Endothelial cell of umbilical vein (primary cell): Measurements from ENCODE around the gene GULP1. TPM values are rescaled to one million over a fixed set of nuclear protein-coding genes. Genes with fewer than 3 reads are reported as not detected.

Source experiments
- BruUV-seq: library from RNA; stranded (reverse); fragments of 400-500 nt; replicated peaks from 2 replicates; lab custom pipeline; 2021; lab: Mats Ljungman, UMichigan
- CTCF ChIA-PET: fragments of 300-600, 350-600 bp; sonication (Branson Sonifier 250); formaldehyde crosslinking; loops from one replicate; lab custom pipeline; 2021; ENCODE audit warnings: antibody characterized with exemption, inconsistent platforms; lab: Charles Lee
- POLR2A ChIA-PET: fragments of 300-600, 350-600 bp; sonication (Branson Sonifier 250); formaldehyde crosslinking; loops from one replicate; lab custom pipeline; 2021; ENCODE audit warnings: antibody characterized with exemption, inconsistent platforms; lab: Charles Lee
- DNase-seq: peaks from one replicate; pipeline ENCODE4 v3.0.0-alpha.2; 2011; ENCODE audit warnings: low read depth, low spot score
- FAIRE-seq: peaks from 2 replicates; lab custom pipeline; 2011; peaks lifted over from hg19 to GRCh38; lab: Jason Lieb, UNC
- H2AFZ ChIP-seq: 2 replicates; pipeline ENCODE4 v1.6.0; 2012; ENCODE audit warnings: low read depth, low read length, control low read depth, inconsistent platforms
- H3K27ac ChIP-seq: 2 replicates; pipeline ENCODE4 v1.5.1; 2011; ENCODE audit warnings: low read depth, mild to moderate bottlenecking, control low read depth, low read length, moderate library complexity; ENCODE audit not compliant: insufficient read depth
- H3K27me3 ChIP-seq, 2 experiments: 2 replicates each; pipeline versions ENCODE4 v1.6.0 to v1.6.1; 2011; ENCODE audit warnings: low read length in 2 of 2, mixed read lengths in 1 of 2; ENCODE audit not compliant: control insufficient read depth in 2 of 2, insufficient read depth in 2 of 2
- H3K36me3 ChIP-seq, 2 experiments: 2 replicates in 1 of 2; 3 replicates in 1 of 2; pipeline ENCODE4 v1.5.1; 2011; ENCODE audit warnings: low read length in 2 of 2, mild to moderate bottlenecking in 1 of 2, moderate library complexity in 1 of 2; ENCODE audit not compliant: control insufficient read depth in 2 of 2, insufficient read depth in 2 of 2; ENCODE audit errors: extremely low read depth in 1 of 2
- H3K4me1 ChIP-seq: 3 replicates; pipeline ENCODE4 v1.5.1; 2011; ENCODE audit warnings: mild to moderate bottlenecking, low read length; ENCODE audit not compliant: control insufficient read depth, insufficient read depth; ENCODE audit errors: extremely low read depth
- H3K4me2 ChIP-seq: 2 replicates; pipeline ENCODE4 v1.6.1; 2011; ENCODE audit warnings: low read length, control low read depth, mixed read lengths; ENCODE audit not compliant: insufficient read depth
- H3K4me3 ChIP-seq, 3 experiments: fragments of 200-600 bp in 1 of 3; sonication (generic), shearing (Covaris generic) in 1 of 3; replicated peaks in 1 of 3; 2 replicates each; pipeline ENCODE4 v1.5.1; 2011 to 2016; ENCODE audit warnings: control low read depth in 3 of 3, low read length in 3 of 3, mild to moderate bottlenecking in 2 of 3, inconsistent platforms in 1 of 3, low read depth in 1 of 3, moderate library complexity in 1 of 3; ENCODE audit not compliant: insufficient read depth in 1 of 3
- H3K79me2 ChIP-seq: 2 replicates; pipeline ENCODE4 v1.6.0; 2012; ENCODE audit warnings: low read length, inconsistent platforms; ENCODE audit not compliant: control insufficient read depth, insufficient read depth
- H3K9ac ChIP-seq: replicated peaks from 2 replicates; pipeline ENCODE3; 2011; ENCODE audit warnings: low read length, control low read depth; ENCODE audit not compliant: insufficient read depth; ENCODE audit errors: extremely low read depth
- H3K9me1 ChIP-seq: replicated peaks from 3 replicates; pipeline ENCODE4 v1.6.0; 2011; ENCODE audit warnings: mild to moderate bottlenecking, low read length; ENCODE audit not compliant: control insufficient read depth, insufficient read depth; ENCODE audit errors: extremely low read depth
- H3K9me3 ChIP-seq: replicated peaks from 2 replicates; pipeline ENCODE4 v1.5.1; 2012; ENCODE audit warnings: low read length, inconsistent platforms; ENCODE audit not compliant: control insufficient read depth, insufficient read depth
- H4K20me1 ChIP-seq: replicated peaks from 2 replicates; pipeline ENCODE3; 2011; ENCODE audit warnings: mild to moderate bottlenecking, low read length; ENCODE audit not compliant: control insufficient read depth, insufficient read depth; ENCODE audit errors: extremely low read depth
- CTCF ChIP-seq, 2 donors: IDR thresholded peaks; 1 replicate in 1 of 2; 2 replicates in 1 of 2; pipeline ENCODE4 v1.5.1; 2011; ENCODE audit warnings: low read length in 2 of 2, mild to moderate bottlenecking in 2 of 2, moderate library complexity in 2 of 2, control low read depth in 1 of 2, inconsistent platforms in 1 of 2, low read depth in 1 of 2; ENCODE audit not compliant: insufficient read depth in 1 of 2; ENCODE audit errors: extremely low read depth in 1 of 2
- EZH2 ChIP-seq: IDR thresholded peaks from 2 replicates; pipeline ENCODE4 v1.6.1; 2012; ENCODE audit warnings: borderline replicate concordance, low read depth, mild to moderate bottlenecking, moderate library complexity, low read length, inconsistent platforms; ENCODE audit not compliant: severe bottlenecking
- FOS ChIP-seq: IDR thresholded peaks from 2 replicates; pipeline ENCODE4 v1.6.1; 2011; ENCODE audit warnings: mild to moderate bottlenecking, low read length, moderate library complexity, borderline replicate concordance; ENCODE audit not compliant: insufficient read depth
- GATA2 ChIP-seq: IDR thresholded peaks from 2 replicates; pipeline ENCODE4 v1.7.0; 2011; ENCODE audit warnings: low read depth, mild to moderate bottlenecking, moderate library complexity, mixed read lengths, low read length; ENCODE audit not compliant: insufficient read length, insufficient read depth
- JUN ChIP-seq: IDR thresholded peaks from 2 replicates; pipeline ENCODE4 v1.6.1; 2011; ENCODE audit warnings: borderline replicate concordance, low read depth; ENCODE audit not compliant: insufficient read length, insufficient read depth
- MAX ChIP-seq: IDR thresholded peaks from 2 replicates; pipeline ENCODE4 v1.6.1; 2011; ENCODE audit not compliant: insufficient read depth, insufficient read length
- MYC ChIP-seq: IDR thresholded peaks from one replicate; pipeline ENCODE4 v1.6.1; 2011; ENCODE audit warnings: mild to moderate bottlenecking, low read depth, low read length
- POLR2A ChIP-seq: IDR thresholded peaks from 2 replicates; pipeline ENCODE4 v1.6.1; 2012; ENCODE audit warnings: low read depth, mild to moderate bottlenecking, control low read depth, low read length
- POLR2AphosphoS5 ChIP-seq: IDR thresholded peaks from 2 replicates; pipeline ENCODE4 v1.6.1; 2012; ENCODE audit warnings: low read depth, mild to moderate bottlenecking, control low read depth, low read length, moderate library complexity; ENCODE audit not compliant: insufficient read depth
- dilution Hi-C: fragments of 300-500 bp; cut with MboI; formaldehyde crosslinking; loops from one replicate; pipeline ENCODE4 v1.15.0; 2019; ENCODE audit warnings: low sequenced_read_pairs; ENCODE audit not compliant: extremely low pct_ligation_motif_present
- intact Hi-C: fragments of 100-400 bp; cut with micrococcal nuclease; formaldehyde crosslinking; loops from one replicate; pipeline ENCODE4 v1.10.0; 2022
- polyA plus RNA-seq, 4 experiments: library from polyadenylated mRNA; depleted of rRNA in 3 of 4; stranded (reverse) in 3 of 4; unstranded in 1 of 4; fragments of >200 nt; gene quantifications; 2 replicates each; pipeline versions ENCODE4 v1.2.1 to v1.2.3, GENCODE V29; 2011 to 2012; ENCODE audit warnings: missing spikeins in 1 of 4
- total RNA-seq: library from RNA; stranded (reverse); gene quantifications from 2 replicates; pipeline ENCODE4 v1.2.3, GENCODE V29; 2021

The GULP1 gene
- total and polyA plus RNA-seq, 2 donors (not counting 3 experiments of a cell fraction or from before 2014, with no cell fraction given): 24.4 to 53.8 TPM

GRCh38 chr2:188265315-188265714 lies 26.4 kb upstream of the GULP1 start:
- Histone ChIP-seq H3K9me1 (no peaks in the 10 kb centered on the region), H3K9ac (no peak overlapping the region), H3K27me3 (no peaks in the 10 kb centered on the region), H3K79me2 (no peaks in the 10 kb centered on the region), H3K4me2 (no peak overlapping the region), H3K4me1 (no peaks in the 10 kb centered on the region), H3K4me3 (no peak overlapping the region), H3K9me3 (no peaks in the 10 kb centered on the region), H3K27ac (no peak overlapping the region), H3K36me3 (no peaks in the 10 kb centered on the region), H2AFZ (no peak overlapping the region), H4K20me1 (no peaks in the 10 kb centered on the region)
- POLR2A ChIA-PET: no interaction called here
- dilution Hi-C loops (no loop called here), intact Hi-C loops (no loop called here)
- TF ChIP-seq EZH2 (no peak), JUN (no peak), CTCF (IDR thresholded peaks at IDR 0.05; ENCODE audit: extremely low read depth in 1 of 2, insufficient read depth in 1 of 2, low read depth in 1 of 2, low read length in 2 of 2) (no peak), POLR2A (no peak), MYC (no peak), POLR2AphosphoS5 (no peak), FOS (no peak), GATA2 (no peak), MAX (no peak)
- CTCF ChIA-PET: interaction anchor here (1.8 kb wide), 1 partner anchor 104 kb away, joined by 6 read pairs; no protein-coding TSS in a partner anchor
- no peak for DNase-seq
- no peak for FAIRE-seq
- BruUV-seq: no TSS peak
